ENCODE results near the gene MYL10.

MYL10 gene

GRCh38 chr7:101629171-101629570, at the start of gene MYL10:
MYL10 (minus strand) TSS chr7:101629296; CDS start chr7:101629118, 178 bp downstream.
- Histone ChIP-seq H3K27me3 (ENCODE audit: control insufficient read depth, low read length) (peaks cover 31% of the 10 kb centered on the region), H3K9me2 (replicated peaks; ENCODE audit: control insufficient read depth, low read length) (no peaks in the 10 kb centered on the region), H4K20me1 (ENCODE audit: control insufficient read depth, insufficient read depth, low read depth, low read length) (no peaks in the 10 kb centered on the region), H3K27ac (ENCODE audit: low read depth, low read length) (no peak within 1 kb of the TSS), H3K36me3 (ENCODE audit: control insufficient read depth, low read length) (no peaks in the 10 kb centered on the region), H3K9me3 (ENCODE audit: control insufficient read depth, insufficient read depth, low read length) (no peaks in the 10 kb centered on the region), H3F3A (ENCODE audit: control insufficient read depth, insufficient read depth) (no peaks in the 10 kb centered on the region), H3K4me3 (ENCODE audit: low read length) (no peak within 1 kb of the TSS), H3K4me1 (ENCODE audit: control insufficient read depth, low read length) (0 out of 2 replicates have a peak, but pooled peaks cover 5% of the 10 kb centered on the region), H3K79me2 (ENCODE audit: control insufficient read depth, low read length) (no peaks in the 10 kb centered on the region), H3K4me2 (ENCODE audit: low read length) (no peak within 1 kb of the TSS)
- no peak for TF ChIP-seq CTCF (IDR thresholded peaks at IDR 0.05; ENCODE audit: low read depth, low read length, poor library complexity, severe bottlenecking)
- no peak for TF ChIP-seq EZH2phosphoT487 (IDR thresholded peaks at IDR 0.05; ENCODE audit: borderline replicate concordance, low read length)

- TF ChIP-seq EZH2phosphoT487 (IDR thresholded peaks at IDR 0.05; ENCODE audit: borderline replicate concordance, low read length) (no peak), CTCF (IDR thresholded peaks at IDR 0.05; ENCODE audit: low read depth, low read length, poor library complexity, severe bottlenecking) (no peak)
- Histone ChIP-seq H3K79me2 (ENCODE audit: control insufficient read depth, low read length) (no peaks in the 10 kb centered on the region), H3K36me3 (ENCODE audit: control insufficient read depth, low read length) (no peaks in the 10 kb centered on the region), H3K4me1 (ENCODE audit: control insufficient read depth, low read length) (no peaks in the 10 kb centered on the region), H3F3A (ENCODE audit: control insufficient read depth, insufficient read depth) (no peaks in the 10 kb centered on the region), H3K9me3 (ENCODE audit: control insufficient read depth, insufficient read depth, low read length) (no peaks in the 10 kb centered on the region), H4K20me1 (ENCODE audit: control insufficient read depth, insufficient read depth, low read depth, low read length) (no peaks in the 10 kb centered on the region), H3K27me3 (ENCODE audit: control insufficient read depth, low read length) (no peaks in the 10 kb centered on the region; the same call in 1 of the 2 replicates), H3K9me2 (replicated peaks; ENCODE audit: control insufficient read depth, low read length) (no peaks in the 10 kb centered on the region), H3K4me3 (ENCODE audit: low read length) (no peak overlapping the region), H3K4me2 (ENCODE audit: low read length) (no peak overlapping the region), H3K27ac (ENCODE audit: low read depth, low read length) (no peak overlapping the region)
These were observed 49.6 kb upstream of the MYL10 start for GRCh38 chr7:101678658-101679057.

- Histone ChIP-seq H3K9me2 (replicated peaks; ENCODE audit: control insufficient read depth, low read length) (no peaks in the 10 kb centered on the region), H3K4me3 (ENCODE audit: low read length) (no peak overlapping the region), H3F3A (ENCODE audit: control insufficient read depth, insufficient read depth) (no peaks in the 10 kb centered on the region), H3K27me3 (ENCODE audit: control insufficient read depth, low read length) (no peaks in the 10 kb centered on the region; the same call in 1 of the 2 replicates), H3K4me1 (ENCODE audit: control insufficient read depth, low read length) (no peaks in the 10 kb centered on the region), H3K4me2 (ENCODE audit: low read length) (no peak overlapping the region), H3K36me3 (ENCODE audit: control insufficient read depth, low read length) (no peaks in the 10 kb centered on the region), H3K9me3 (ENCODE audit: control insufficient read depth, insufficient read depth, low read length) (no peaks in the 10 kb centered on the region), H4K20me1 (ENCODE audit: control insufficient read depth, insufficient read depth, low read depth, low read length) (no peaks in the 10 kb centered on the region), H3K27ac (ENCODE audit: low read depth, low read length) (no peak overlapping the region), H3K79me2 (ENCODE audit: control insufficient read depth, low read length) (no peaks in the 10 kb centered on the region)
- TF ChIP-seq EZH2phosphoT487 (IDR thresholded peaks at IDR 0.05; ENCODE audit: borderline replicate concordance, low read length) (no peak), CTCF (IDR thresholded peaks at IDR 0.05; ENCODE audit: low read depth, low read length, poor library complexity, severe bottlenecking) (no peak)
These were observed 48.8 kb upstream of the MYL10 start for GRCh38 chr7:101677797-101678479.
